H9 (cell line): Measurements from ENCODE around the gene MRPS27. TPM values are rescaled to one million over a fixed set of nuclear protein-coding genes. Genes with fewer than 3 reads are reported as not detected.

Experiments used
- DNase-seq: peaks from one replicate; pipeline ENCODE4 v3.0.0-alpha.2; 2017
- H2AFZ ChIP-seq: one replicate; pipeline ENCODE4 v1.6.1; 2013; ENCODE audit warnings: mild to moderate bottlenecking, low read length, control low read depth, moderate library complexity
- H2AK5ac ChIP-seq: 2 replicates; pipeline ENCODE4 v1.6.1; 2013; ENCODE audit warnings: low read length, control low read depth, mixed read lengths; ENCODE audit not compliant: insufficient read length
- H2BK120ac ChIP-seq: one replicate; pipeline ENCODE4 v1.6.1; 2013; ENCODE audit warnings: low read depth, mild to moderate bottlenecking, low read length, control low read depth, inconsistent platforms; ENCODE audit not compliant: poor library complexity, severe bottlenecking
- H2BK12ac ChIP-seq: 2 replicates; pipeline ENCODE4 v1.6.1; 2013; ENCODE audit warnings: low read length, control low read depth, mixed read lengths, low read depth; ENCODE audit not compliant: insufficient read length
- H2BK15ac ChIP-seq: 2 replicates; pipeline ENCODE4 v1.6.1; 2013; ENCODE audit warnings: low read depth, low read length, control low read depth
- H2BK20ac ChIP-seq: one replicate; pipeline ENCODE4 v1.6.1; 2013; ENCODE audit warnings: low read depth, mild to moderate bottlenecking, low read length, control low read depth, inconsistent platforms; ENCODE audit not compliant: poor library complexity, severe bottlenecking
- H2BK5ac ChIP-seq: 2 replicates; pipeline ENCODE4 v1.6.1; 2013; ENCODE audit warnings: low read length, control low read depth, mixed read lengths; ENCODE audit not compliant: insufficient read length
- H3K14ac ChIP-seq: 2 replicates; pipeline ENCODE4 v1.6.1; 2013; ENCODE audit warnings: low read length, control low read depth; ENCODE audit not compliant: insufficient read depth
- H3K18ac ChIP-seq: 2 replicates; pipeline ENCODE4 v1.6.1; 2013; ENCODE audit warnings: low read depth, mild to moderate bottlenecking, mixed read lengths, low read length, control low read depth; ENCODE audit not compliant: insufficient read length
- H3K23ac ChIP-seq: 2 replicates; pipeline ENCODE4 v1.6.1; 2013; ENCODE audit warnings: low read length, control low read depth, mixed read lengths, low read depth; ENCODE audit not compliant: insufficient read length
- H3K23me2 ChIP-seq: 2 replicates; pipeline ENCODE4 v1.6.1; 2013; ENCODE audit warnings: low read depth, mild to moderate bottlenecking, mixed read lengths, low read length, control low read depth; ENCODE audit not compliant: insufficient read length, poor library complexity, severe bottlenecking
- H3K27ac ChIP-seq: 2 replicates; pipeline ENCODE4 v1.5.1; 2013; ENCODE audit warnings: low read length, control low read depth, mixed read lengths, low read depth; ENCODE audit not compliant: insufficient read length
- H3K27me3 ChIP-seq: 2 replicates; pipeline ENCODE4 v1.6.1; 2013; ENCODE audit warnings: low read length, control low read depth, inconsistent platforms; ENCODE audit not compliant: insufficient read depth
- H3K4ac ChIP-seq: 2 replicates; pipeline ENCODE4 v1.6.1; 2013; ENCODE audit warnings: low read depth, mild to moderate bottlenecking, control low read depth, inconsistent platforms, low read length, moderate library complexity
- H3K4me1 ChIP-seq: 2 replicates; pipeline ENCODE4 v1.6.1; 2013; ENCODE audit warnings: low read length, control low read depth, inconsistent platforms; ENCODE audit not compliant: insufficient read depth
- H3K4me2 ChIP-seq: 2 replicates; pipeline ENCODE4 v1.6.1; 2013; ENCODE audit warnings: low read length, control low read depth, mixed read lengths; ENCODE audit not compliant: insufficient read length, insufficient read depth
- H3K56ac ChIP-seq: 2 replicates; pipeline ENCODE4 v1.6.1; 2013; ENCODE audit warnings: low read depth, mild to moderate bottlenecking, mixed read lengths, low read length, control low read depth; ENCODE audit not compliant: insufficient read length
- H3K79me1 ChIP-seq: 2 replicates; pipeline ENCODE4 v1.6.1; 2013; ENCODE audit warnings: low read depth, mild to moderate bottlenecking, moderate library complexity, low read length, control low read depth, inconsistent platforms; ENCODE audit not compliant: insufficient read depth, poor library complexity, severe bottlenecking
- H3K79me2 ChIP-seq: 2 replicates; pipeline ENCODE4 v1.6.1; 2013; ENCODE audit warnings: low read length, control low read depth, inconsistent platforms; ENCODE audit not compliant: insufficient read depth
- H3K9ac ChIP-seq: 2 replicates; pipeline ENCODE4 v1.6.1; 2013; ENCODE audit warnings: low read length, control low read depth, mixed read lengths; ENCODE audit not compliant: insufficient read length; ENCODE audit errors: extremely low read depth
- H3K9me3 ChIP-seq: one replicate; pipeline ENCODE4 v1.6.1; 2013; ENCODE audit warnings: low read depth, low read length, inconsistent platforms; ENCODE audit not compliant: control insufficient read depth
- H3T11ph ChIP-seq: one replicate; pipeline ENCODE4 v1.6.1; 2013; ENCODE audit warnings: mild to moderate bottlenecking, low read length, control low read depth, inconsistent platforms
- H4K20me1 ChIP-seq: one replicate; pipeline ENCODE4 v1.6.1; 2013; ENCODE audit not compliant: control insufficient read depth, insufficient read length, insufficient read depth
- H4K5ac ChIP-seq: 2 replicates; pipeline ENCODE4 v1.6.1; 2013; ENCODE audit warnings: low read depth, mild to moderate bottlenecking, mixed read lengths, low read length, control low read depth; ENCODE audit not compliant: insufficient read length
- H4K8ac ChIP-seq: replicated peaks from 2 replicates; pipeline ENCODE4 v1.6.1; 2013; ENCODE audit warnings: low read length, control low read depth, mixed read lengths, low read depth; ENCODE audit not compliant: insufficient read length
- H4K91ac ChIP-seq: 2 replicates; pipeline ENCODE4 v1.6.1; 2013; ENCODE audit warnings: low read depth, mild to moderate bottlenecking, moderate library complexity, mixed read lengths, low read length, control low read depth; ENCODE audit not compliant: insufficient read length
- H3K27ac Mint-ChIP-seq, 3 experiments: 2 replicates in 2 of 3; 3 replicates in 1 of 3; pipeline ENCODE4 v1.8.0; 2020 to 2021; ENCODE audit warnings: mixed read lengths in 3 of 3, mild to moderate bottlenecking in 1 of 3, moderate library complexity in 1 of 3
- H3K27me3 Mint-ChIP-seq: 2 replicates; pipeline ENCODE4 v1.8.0; 2021; ENCODE audit warnings: low read depth, mild to moderate bottlenecking, moderate library complexity, mixed read lengths
- H3K36me3 Mint-ChIP-seq, 3 experiments: 2 replicates in 2 of 3; 3 replicates in 1 of 3; pipeline ENCODE4 v1.8.0; 2020 to 2021; ENCODE audit warnings: low read depth in 3 of 3, mixed read lengths in 3 of 3; ENCODE audit not compliant: insufficient read depth in 1 of 3
- H3K4me1 Mint-ChIP-seq, 2 experiments: 2 replicates each; pipeline ENCODE4 v1.8.0; 2020; ENCODE audit warnings: mixed read lengths in 2 of 2
- H3K4me3 Mint-ChIP-seq, 2 experiments: 2 replicates in 1 of 2; 3 replicates in 1 of 2; pipeline ENCODE4 v1.8.0; 2020 to 2021; ENCODE audit warnings: mild to moderate bottlenecking in 2 of 2, mixed read lengths in 2 of 2, moderate library complexity in 1 of 2
- H3K9me3 Mint-ChIP-seq, 2 experiments: 2 replicates in 1 of 2; 3 replicates in 1 of 2; pipeline ENCODE4 v1.8.0; 2020; ENCODE audit warnings: mild to moderate bottlenecking in 2 of 2, mixed read lengths in 2 of 2, moderate library complexity in 1 of 2
- WGBS: extraction: QIAGEN DNeasy Blood & Tissue Kit; methylation state at CpG from one replicate; pipeline ENCODE4 v1.1.7; 2013; ENCODE audit warnings: missing lambda C conversion rate, low lambda C conversion rate, mixed read lengths; ENCODE audit not compliant: insufficient read length; ENCODE audit errors: extremely low coverage; 5-methylcytosine and 5-hydroxymethylcytosine counted together
- total RNA-seq: library from RNA; stranded (reverse); gene quantifications from 2 replicates; pipeline ENCODE4 v1.2.1, GENCODE V29; 2021
- TF ChIP-seq, protein P1 (sequence below): fragments of 200-600 bp; sonication (generic); conservative IDR thresholded peaks from 3 replicates; pipeline ENCODE4 v1.8.0; 2021; ENCODE audit warnings: antibody characterized with exemption, mild to moderate bottlenecking

Gene MRPS27
- total RNA-seq, 1 experiment from 2014 or later = 83.3 TPM

DNA sequence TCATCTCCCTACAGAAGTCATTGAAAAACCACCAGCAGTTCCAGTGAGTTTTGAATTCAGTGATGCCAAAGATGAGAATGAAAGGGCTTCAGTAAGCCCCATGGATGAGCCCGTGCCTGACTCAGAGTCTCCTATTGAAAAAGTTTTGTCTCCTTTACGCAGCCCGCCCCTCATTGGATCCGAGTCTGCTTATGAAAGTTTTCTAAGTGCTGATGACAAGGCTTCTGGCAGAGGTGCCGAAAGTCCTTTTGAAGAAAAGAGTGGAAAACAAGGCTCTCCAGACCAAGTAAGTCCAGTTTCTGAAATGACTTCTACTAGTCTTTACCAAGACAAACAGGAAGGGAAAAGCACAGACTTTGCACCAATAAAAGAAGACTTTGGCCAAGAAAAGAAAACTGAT is 122.6 kb downstream of the MRPS27 start:
- H2BK5ac ChIP-seq = no peak overlapping the region
- H3K4me1 ChIP-seq = no peaks in the 10 kb centered on the region
- no peaks in the 10 kb centered on the region for H4K20me1 ChIP-seq
- H3T11ph ChIP-seq = no peak overlapping the region
- no peak overlapping the region for H2AK5ac ChIP-seq
- H3K4me2 ChIP-seq = no peak overlapping the region
- peaks cover 0 to 7% of the 10 kb centered on the region in 2 experiments; a peak in 1 of 5 replicates for H3K9me3 Mint-ChIP-seq
- no peak overlapping the region for H2AFZ ChIP-seq
- H3K27ac Mint-ChIP-seq = no peak overlapping the region
- H3K56ac ChIP-seq = no peak overlapping the region
- no peak overlapping the region for H3K4me3 Mint-ChIP-seq
- no peak for DNase-seq
- no peak overlapping the region for H3K18ac ChIP-seq
- no peaks in the 10 kb centered on the region for H3K9me3 ChIP-seq
- no peaks in the 10 kb centered on the region for H3K79me1 ChIP-seq
- no peaks in the 10 kb centered on the region for H3K27me3 ChIP-seq
- H3K4ac ChIP-seq = no peak overlapping the region
- no peak overlapping the region for H3K9ac ChIP-seq
- no peaks in the 10 kb centered on the region for H3K27me3 Mint-ChIP-seq
- H2BK120ac ChIP-seq = no peak overlapping the region
- H3K23me2 ChIP-seq = no peaks in the 10 kb centered on the region
- no peak overlapping the region for H3K27ac ChIP-seq
- no CpG with 5 or more reads among the region's 5 CpGs for WGBS
- peaks cover 71 to 79% (median 77%) of the 10 kb centered on the region in 3 experiments for H3K36me3 Mint-ChIP-seq
- no peaks in the 10 kb centered on the region for H3K79me2 ChIP-seq
- H3K23ac ChIP-seq = no peak overlapping the region
- no peak overlapping the region for H2BK12ac ChIP-seq
- no peak overlapping the region for H4K5ac ChIP-seq
- no peak overlapping the region for H4K8ac ChIP-seq
- H3K14ac ChIP-seq = no peak overlapping the region
- H3K4me1 Mint-ChIP-seq = peaks cover 0 to 3% of the 10 kb centered on the region in 2 experiments; a peak in 3 of 4 replicates
- no peak overlapping the region for H2BK20ac ChIP-seq
- TF ChIP-seq, protein P1, sequence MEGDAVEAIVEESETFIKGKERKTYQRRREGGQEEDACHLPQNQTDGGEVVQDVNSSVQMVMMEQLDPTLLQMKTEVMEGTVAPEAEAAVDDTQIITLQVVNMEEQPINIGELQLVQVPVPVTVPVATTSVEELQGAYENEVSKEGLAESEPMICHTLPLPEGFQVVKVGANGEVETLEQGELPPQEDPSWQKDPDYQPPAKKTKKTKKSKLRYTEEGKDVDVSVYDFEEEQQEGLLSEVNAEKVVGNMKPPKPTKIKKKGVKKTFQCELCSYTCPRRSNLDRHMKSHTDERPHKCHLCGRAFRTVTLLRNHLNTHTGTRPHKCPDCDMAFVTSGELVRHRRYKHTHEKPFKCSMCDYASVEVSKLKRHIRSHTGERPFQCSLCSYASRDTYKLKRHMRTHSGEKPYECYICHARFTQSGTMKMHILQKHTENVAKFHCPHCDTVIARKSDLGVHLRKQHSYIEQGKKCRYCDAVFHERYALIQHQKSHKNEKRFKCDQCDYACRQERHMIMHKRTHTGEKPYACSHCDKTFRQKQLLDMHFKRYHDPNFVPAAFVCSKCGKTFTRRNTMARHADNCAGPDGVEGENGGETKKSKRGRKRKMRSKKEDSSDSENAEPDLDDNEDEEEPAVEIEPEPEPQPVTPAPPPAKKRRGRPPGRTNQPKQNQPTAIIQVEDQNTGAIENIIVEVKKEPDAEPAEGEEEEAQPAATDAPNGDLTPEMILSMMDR = no peak
- no peak overlapping the region for H2BK15ac ChIP-seq
- H4K91ac ChIP-seq = no peak overlapping the region
